Subcutaneous abdominal adipose tissue (tissue), 5 donors: ENCODE data around the gene OTOP3.

Experiments used
- H3K27ac ChIP-seq: one replicate; pipeline ENCODE4 v1.7.0; 2013; ENCODE audit warnings: low read depth, mild to moderate bottlenecking, inconsistent platforms, low read length, moderate library complexity
- H3K27me3 ChIP-seq, 5 donors: one replicate each; pipeline ENCODE4 v1.7.0; 2013; ENCODE audit warnings: low read length in 5 of 5, inconsistent platforms in 1 of 5; ENCODE audit not compliant: control insufficient read depth in 5 of 5, insufficient read depth in 4 of 5
- H3K36me3 ChIP-seq, 5 donors: one replicate each; pipeline ENCODE4 v1.7.0; 2013; ENCODE audit warnings: low read length in 5 of 5; ENCODE audit not compliant: control insufficient read depth in 5 of 5, insufficient read depth in 5 of 5
- H3K4me1 ChIP-seq, 5 donors: one replicate each; pipeline ENCODE4 v1.7.0; 2013; ENCODE audit warnings: low read length in 5 of 5, mild to moderate bottlenecking in 3 of 5, moderate library complexity in 1 of 5; ENCODE audit not compliant: control insufficient read depth in 5 of 5, insufficient read depth in 5 of 5
- H3K4me3 ChIP-seq, 5 donors: one replicate each; pipeline ENCODE4 v1.7.0; 2013; ENCODE audit warnings: low read length in 5 of 5, low read depth in 1 of 5
- H3K9ac ChIP-seq, 5 donors: one replicate each; pipeline ENCODE4 v1.7.0; 2013; ENCODE audit warnings: low read length in 5 of 5, mild to moderate bottlenecking in 4 of 5, moderate library complexity in 3 of 5
- H3K9me3 ChIP-seq, 5 donors: one replicate each; pipeline ENCODE4 v1.7.0; 2013; ENCODE audit warnings: low read length in 5 of 5; ENCODE audit not compliant: control insufficient read depth in 5 of 5
- donor health status: healthy.
- donor health status: healthy.
- donor health status: healthy.
- donor health status: healthy.
- donor health status: healthy.

Gene OTOP3

DNA sequence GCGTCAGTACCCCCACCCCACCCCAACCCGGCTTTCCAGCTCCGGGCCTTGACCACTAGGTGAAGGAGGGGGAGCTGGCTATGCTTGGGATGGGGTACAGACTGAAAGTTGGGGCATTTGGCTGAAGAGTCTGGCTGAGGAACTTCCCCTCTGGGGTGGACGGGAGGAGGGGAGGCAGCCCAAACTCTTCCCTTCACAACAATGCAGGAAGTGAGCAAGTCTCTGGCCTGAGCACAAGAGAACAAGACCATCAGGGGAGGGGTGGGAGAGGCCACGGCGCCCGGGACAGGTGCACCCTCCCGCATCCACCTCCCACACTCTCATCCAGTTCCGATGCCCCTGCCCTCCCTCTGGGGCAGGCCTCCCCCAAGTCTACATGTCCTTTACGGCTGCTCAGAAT is 18.3 kb upstream of the OTOP3 start:
- peaks cover 0 to 2% (median 0%) of the 10 kb centered on the region in 5 donors for H3K9me3 ChIP-seq
- H3K4me3 ChIP-seq, result no peak overlapping the region
- no peaks in the 10 kb centered on the region for H3K36me3 ChIP-seq
- H3K4me1 ChIP-seq, result peaks cover 0 to 18% (median 3%) of the 10 kb centered on the region in 5 donors
- H3K9ac ChIP-seq, result no peak overlapping the region
- H3K27me3 ChIP-seq, result peaks cover 33 to 64% (median 49%) of the 10 kb centered on the region in 5 donors
- H3K27ac ChIP-seq, result no peak overlapping the region

DNA sequence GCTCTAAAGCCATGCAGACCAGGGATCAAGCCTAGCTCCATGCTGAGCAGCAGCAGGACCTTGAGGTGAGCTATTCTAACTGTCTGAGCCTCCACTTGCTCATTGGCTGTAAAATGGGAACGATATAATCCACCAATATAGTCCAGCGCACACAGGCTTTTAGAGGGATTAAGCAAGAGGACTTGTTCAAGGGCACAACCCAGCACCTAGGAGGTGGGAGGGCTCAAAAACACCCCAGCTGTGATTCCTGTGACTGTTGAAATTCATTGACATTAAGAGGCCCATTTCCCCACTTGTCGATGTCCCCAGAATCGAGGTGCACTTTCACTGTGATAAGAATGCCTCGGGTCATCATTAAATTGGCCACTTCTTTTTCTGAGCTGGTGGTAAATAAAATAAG is 16.8 kb upstream of the OTOP3 start:
- H3K27me3 ChIP-seq, result peaks cover 40 to 73% (median 56%) of the 10 kb centered on the region in 5 donors
- no peaks in the 10 kb centered on the region for H3K36me3 ChIP-seq
- H3K4me3 ChIP-seq, result no peak overlapping the region
- peaks cover 0 to 2% (median 0%) of the 10 kb centered on the region in 5 donors for H3K9me3 ChIP-seq
- no peak overlapping the region for H3K9ac ChIP-seq
- H3K27ac ChIP-seq, result no peak overlapping the region
- H3K4me1 ChIP-seq, result peaks cover 3 to 30% (median 13%) of the 10 kb centered on the region in 5 donors

DNA sequence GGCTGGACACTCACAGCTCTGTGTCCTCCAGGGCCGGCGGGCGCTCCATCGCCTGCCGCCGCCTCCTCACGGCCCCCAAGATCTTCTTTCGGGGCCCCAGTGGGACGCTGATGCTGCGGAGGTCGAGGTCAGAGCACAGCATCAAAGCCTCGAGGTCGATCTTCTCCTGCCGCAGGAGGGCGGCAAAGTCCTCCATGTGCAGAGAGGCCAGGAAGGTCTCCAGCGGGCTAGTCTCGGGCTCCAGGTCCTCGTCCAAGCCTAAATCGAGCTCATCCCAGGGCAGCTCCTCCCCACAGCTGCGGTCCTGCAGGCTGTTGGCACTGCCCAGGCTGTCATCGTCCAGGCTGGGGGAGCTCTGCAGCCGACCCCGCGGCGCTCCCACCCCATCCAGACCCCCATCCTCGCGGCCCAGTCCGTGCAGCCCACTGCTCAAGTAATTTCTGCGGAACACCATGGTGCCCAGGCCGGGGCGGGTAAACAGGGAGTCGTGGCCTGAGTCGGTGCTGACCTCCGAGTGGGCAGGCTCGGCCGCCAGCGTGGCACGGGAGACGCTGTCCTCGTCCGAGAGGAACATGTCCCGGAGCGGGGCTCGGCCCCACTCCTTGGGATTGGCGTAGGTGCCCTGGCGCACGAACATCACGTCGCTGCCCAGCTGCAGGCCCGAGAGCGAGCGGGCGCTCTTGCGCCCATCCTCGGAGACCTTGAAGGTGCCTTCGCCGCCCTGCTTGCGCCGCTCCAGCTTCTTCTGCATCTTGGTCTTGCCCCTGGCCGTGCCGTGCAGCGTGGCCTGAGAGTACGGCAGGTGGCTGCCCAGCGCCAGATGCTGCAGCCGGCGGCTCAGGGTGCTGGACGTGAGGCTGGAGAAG is 16.0 kb upstream of the OTOP3 start:
- H3K27ac ChIP-seq, result no peak overlapping the region
- H3K4me3 ChIP-seq, result no peak overlapping the region
- H3K4me1 ChIP-seq, result peaks cover 3 to 37% (median 21%) of the 10 kb centered on the region in 5 donors
- H3K9me3 ChIP-seq, result peaks cover 0 to 2% (median 0%) of the 10 kb centered on the region in 5 donors
- H3K27me3 ChIP-seq, result peaks cover 44 to 81% (median 64%) of the 10 kb centered on the region in 5 donors
- no peak overlapping the region for H3K9ac ChIP-seq
- H3K36me3 ChIP-seq, result no peaks in the 10 kb centered on the region

DNA sequence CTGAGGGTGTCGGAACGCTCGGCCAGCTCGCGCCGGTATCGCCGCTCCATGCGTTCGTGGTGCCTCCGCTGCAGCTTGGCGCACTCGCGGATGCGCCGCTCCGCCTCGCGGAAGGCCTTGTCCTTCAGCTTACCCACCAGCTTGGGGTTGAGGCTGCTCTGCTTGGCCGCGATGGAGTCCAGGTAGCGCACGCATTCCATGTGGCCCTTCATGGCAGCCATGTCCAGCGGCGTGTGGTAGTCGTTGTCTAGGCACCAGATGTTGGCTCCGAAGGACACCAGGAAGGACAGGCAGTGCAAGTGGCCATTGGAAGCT is 15.4 kb upstream of the OTOP3 start:
- no peak overlapping the region for H3K4me3 ChIP-seq
- no peak overlapping the region for H3K27ac ChIP-seq
- H3K9me3 ChIP-seq, result peaks cover 0 to 2% (median 0%) of the 10 kb centered on the region in 5 donors
- no peak overlapping the region for H3K9ac ChIP-seq
- peaks cover 3 to 40% (median 23%) of the 10 kb centered on the region in 5 donors for H3K4me1 ChIP-seq
- no peaks in the 10 kb centered on the region for H3K36me3 ChIP-seq
- H3K27me3 ChIP-seq, result peaks cover 44 to 82% (median 65%) of the 10 kb centered on the region in 5 donors

DNA sequence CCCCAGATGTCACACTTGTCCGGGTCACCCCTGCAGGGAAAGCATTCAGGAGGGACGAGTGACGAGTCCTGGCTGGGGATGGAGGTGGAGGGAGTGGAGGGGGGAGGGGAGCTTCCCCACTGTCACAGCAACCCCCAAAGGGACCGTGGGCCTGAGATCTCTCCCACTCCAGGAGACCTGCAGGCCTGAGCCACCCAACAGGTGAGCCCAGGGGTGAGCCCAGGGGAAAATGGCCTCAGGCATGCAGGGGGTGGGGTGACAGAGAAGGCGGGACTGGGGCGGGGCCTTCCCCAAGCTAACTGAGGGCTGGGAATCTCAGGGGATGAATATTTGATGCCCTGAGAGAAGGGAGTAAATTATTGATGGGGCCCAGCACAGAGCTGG is 15.1 kb upstream of the OTOP3 start:
- no peak overlapping the region for H3K9ac ChIP-seq
- no peak overlapping the region for H3K27ac ChIP-seq
- H3K4me1 ChIP-seq, result peaks cover 3 to 40% (median 23%) of the 10 kb centered on the region in 5 donors
- H3K9me3 ChIP-seq, result peaks cover 0 to 2% (median 0%) of the 10 kb centered on the region in 5 donors
- no peak overlapping the region for H3K4me3 ChIP-seq
- no peaks in the 10 kb centered on the region for H3K36me3 ChIP-seq
- peaks cover 40 to 85% (median 68%) of the 10 kb centered on the region in 5 donors for H3K27me3 ChIP-seq

DNA sequence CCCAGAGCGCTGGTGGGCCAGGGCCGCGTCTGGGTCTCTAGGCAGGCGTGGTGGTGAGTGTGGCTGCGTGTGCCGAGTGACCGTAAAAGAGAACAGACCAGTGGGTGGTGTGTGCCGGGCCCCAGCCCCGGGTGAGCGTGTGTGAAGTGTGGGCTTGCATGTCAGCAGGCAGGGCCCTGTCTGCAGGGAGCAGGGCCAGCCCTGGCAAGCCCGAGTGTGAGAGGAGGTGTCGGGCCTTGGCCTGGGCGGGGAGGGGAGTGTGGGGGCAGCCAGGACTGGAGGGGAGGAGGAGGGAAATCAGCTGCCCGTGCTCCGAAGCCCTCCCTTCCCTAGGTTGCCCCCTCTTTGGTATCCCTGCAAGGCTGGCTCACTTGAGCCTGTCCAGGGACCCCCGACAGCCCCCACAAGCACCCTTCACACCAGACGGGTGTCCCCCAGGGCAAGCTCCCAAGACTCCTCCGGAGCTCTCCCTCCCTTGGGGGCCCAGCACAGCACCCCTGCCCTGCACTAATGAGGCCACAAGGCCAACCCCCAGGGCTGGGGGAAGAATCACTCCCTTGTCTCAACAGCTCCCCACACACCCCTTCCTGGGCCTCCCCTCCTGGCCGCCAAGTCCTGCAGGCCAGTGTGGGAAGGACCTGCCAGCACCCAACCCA is 14.5 kb upstream of the OTOP3 start:
- Histone ChIP-seq H3K9ac (no peak overlapping the region), H3K27ac (no peak overlapping the region), H3K4me3 (no peak overlapping the region), H3K27me3 (peaks cover 44 to 88% (median 73%) of the 10 kb centered on the region in 5 donors), H3K4me1 (peaks cover 3 to 40% (median 23%) of the 10 kb centered on the region in 5 donors), H3K9me3 (peaks cover 0 to 2% (median 0%) of the 10 kb centered on the region in 5 donors), H3K36me3 (no peaks in the 10 kb centered on the region)

DNA sequence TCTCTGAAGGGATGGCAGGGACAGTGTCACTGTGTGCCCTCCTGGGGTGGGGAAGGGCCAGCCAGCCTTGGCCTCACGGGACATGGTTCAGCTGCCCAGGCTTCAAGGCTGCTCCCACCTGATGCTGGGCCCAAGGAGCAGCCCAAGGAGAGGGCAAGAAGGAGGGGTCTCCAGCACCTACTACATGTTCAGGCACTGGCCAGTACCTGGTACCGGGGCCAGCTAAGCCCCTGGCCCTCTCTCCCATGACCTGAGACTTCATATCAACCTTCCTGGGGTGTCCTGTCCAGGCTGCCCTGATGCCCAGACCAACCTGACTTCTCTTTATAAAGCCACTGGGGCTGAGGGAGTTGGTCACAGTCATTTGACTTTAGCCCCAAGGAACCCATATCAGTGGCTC is 13.9 kb upstream of the OTOP3 start:
- H3K27ac ChIP-seq, result no peak overlapping the region
- H3K4me3 ChIP-seq, result no peak overlapping the region
- H3K27me3 ChIP-seq, result peaks cover 44 to 85% (median 70%) of the 10 kb centered on the region in 5 donors
- H3K4me1 ChIP-seq, result peaks cover 2 to 40% (median 23%) of the 10 kb centered on the region in 5 donors
- no peak overlapping the region for H3K9ac ChIP-seq
- peaks cover 0 to under 1% (median 0%) of the 10 kb centered on the region in 5 donors for H3K9me3 ChIP-seq
- no peaks in the 10 kb centered on the region for H3K36me3 ChIP-seq

DNA sequence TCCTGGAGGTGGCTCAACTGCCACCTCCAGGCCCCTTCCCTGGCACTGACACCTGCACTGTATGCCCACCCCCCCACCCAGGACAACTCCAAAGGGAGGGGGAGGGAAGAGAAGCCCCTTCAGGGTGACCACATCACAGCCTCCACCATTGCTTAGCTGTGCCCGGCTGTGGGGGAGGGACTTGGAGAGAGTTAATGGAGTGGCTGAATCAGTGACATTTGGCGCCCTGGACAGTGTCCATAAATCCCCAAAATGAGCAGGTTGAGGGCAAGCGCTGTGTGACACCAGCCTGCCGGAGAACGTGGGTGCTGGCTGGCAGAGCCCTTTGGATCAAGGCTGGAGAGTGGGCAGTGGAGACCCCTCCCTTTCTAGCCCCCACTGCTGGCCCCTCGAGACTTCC is 13.5 kb upstream of the OTOP3 start:
- H3K27me3 ChIP-seq, result peaks cover 44 to 85% (median 66%) of the 10 kb centered on the region in 5 donors
- no peak overlapping the region for H3K9ac ChIP-seq
- H3K36me3 ChIP-seq, result no peaks in the 10 kb centered on the region
- H3K4me1 ChIP-seq, result peaks cover 1 to 38% (median 23%) of the 10 kb centered on the region in 5 donors
- no peaks in the 10 kb centered on the region for H3K9me3 ChIP-seq
- H3K27ac ChIP-seq, result no peak overlapping the region
- no peak overlapping the region for H3K4me3 ChIP-seq

DNA sequence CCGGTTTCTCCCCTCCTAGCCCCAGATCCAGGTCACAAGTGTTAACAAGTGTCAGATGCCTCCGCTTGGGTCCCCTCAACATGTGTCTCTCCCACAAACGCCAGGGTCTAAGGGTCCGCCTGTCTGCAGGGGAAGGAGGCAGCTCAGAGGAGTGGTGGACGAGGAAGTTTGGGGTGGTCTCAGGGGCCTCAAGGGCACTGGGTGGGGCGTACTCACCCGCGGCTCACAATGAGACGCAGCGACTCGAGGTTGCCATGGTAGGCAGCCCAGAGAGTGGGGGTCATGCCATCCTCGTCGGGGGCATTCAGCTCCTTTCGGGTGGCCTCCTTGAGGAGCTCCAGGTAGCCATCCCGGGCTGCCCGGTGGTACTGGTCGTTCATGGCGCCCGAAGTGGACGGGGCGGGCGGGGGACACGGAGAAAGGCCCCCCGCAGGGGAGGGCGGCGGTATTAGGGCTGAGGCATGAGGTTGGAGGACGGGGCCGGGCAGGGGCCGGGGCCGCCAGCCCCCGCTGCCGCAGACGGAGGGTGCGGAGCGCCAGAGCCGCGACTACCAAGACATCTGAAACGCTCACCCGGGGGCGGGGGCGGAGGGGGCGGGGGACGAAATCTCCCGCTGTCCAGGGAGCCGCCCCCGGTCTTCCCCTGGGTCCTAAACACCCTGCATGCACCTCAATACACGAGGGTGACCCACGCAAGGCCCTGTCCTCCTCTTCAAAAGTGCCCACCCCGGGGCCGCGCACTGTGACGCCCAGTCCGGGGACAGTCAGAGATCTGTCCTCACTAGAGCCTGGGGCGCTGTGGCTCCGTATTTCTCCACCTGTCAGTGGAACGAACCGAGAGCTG is 12.8 kb upstream of the OTOP3 start, which contains the start of gene USH1G:
Gene USH1G, minus strand, starts transcription at position 562 of the 844 bp plus-strand sequence. Its CDS starts 182 bp downstream, at position 380.
- no peaks in the 10 kb centered on the region for H3K9me3 ChIP-seq
- H3K4me1 ChIP-seq, result peaks cover 2 to 32% (median 20%) of the 10 kb centered on the region in 5 donors
- H3K9ac ChIP-seq, result no peak within 1 kb of the TSS
- no peaks in the 10 kb centered on the region for H3K36me3 ChIP-seq
- peaks cover 44 to 81% (median 66%) of the 10 kb centered on the region in 5 donors for H3K27me3 ChIP-seq
- H3K27ac ChIP-seq, result no peak within 1 kb of the TSS
- peak within 1 kb of the TSS in 1 of 5 donors; percentile 44 for H3K4me3 ChIP-seq
